Mammary epithelial cell (primary cell): ENCODE results near the gene PRR16.

ENCODE experiments used
- EZH2 ChIP-seq: IDR thresholded peaks from 2 replicates; pipeline ENCODE4 v1.6.1; 2012; ENCODE audit warnings: low read length, inconsistent platforms, borderline replicate concordance
- TF ChIP-seq, protein P1 (sequence below), 2 donors: IDR thresholded peaks in 1 of 2; conservative IDR thresholded peaks in 1 of 2; 2 replicates each; pipeline ENCODE4 v1.5.1; 2011 to 2012; ENCODE audit warnings: inconsistent platforms in 2 of 2, low read length in 2 of 2, mild to moderate bottlenecking in 2 of 2, control low read depth in 1 of 2, low read depth in 1 of 2; ENCODE audit not compliant: insufficient read depth in 1 of 2; ENCODE audit errors: extremely low read depth in 1 of 2

DNA sequence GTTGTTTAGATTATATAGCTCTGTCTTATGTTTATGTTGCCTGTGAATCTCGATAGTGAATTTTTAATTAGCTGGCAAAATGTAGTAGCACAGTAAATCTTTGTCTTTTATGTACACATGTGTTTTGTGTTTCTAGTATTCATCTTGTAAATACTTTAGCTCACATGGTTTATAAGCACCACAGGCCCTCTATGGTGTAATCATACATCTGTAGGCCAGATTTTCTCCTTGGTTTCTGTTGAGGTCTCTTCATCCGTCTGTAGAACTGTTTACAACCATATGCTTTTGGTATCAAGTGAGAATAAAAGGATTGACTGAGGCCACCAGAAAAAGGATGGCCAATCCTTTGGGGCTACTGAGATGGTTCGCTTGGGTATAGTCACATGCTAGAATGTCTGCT, 45.0 kb downstream of the PRR16 start:
- TF ChIP-seq, protein P1, sequence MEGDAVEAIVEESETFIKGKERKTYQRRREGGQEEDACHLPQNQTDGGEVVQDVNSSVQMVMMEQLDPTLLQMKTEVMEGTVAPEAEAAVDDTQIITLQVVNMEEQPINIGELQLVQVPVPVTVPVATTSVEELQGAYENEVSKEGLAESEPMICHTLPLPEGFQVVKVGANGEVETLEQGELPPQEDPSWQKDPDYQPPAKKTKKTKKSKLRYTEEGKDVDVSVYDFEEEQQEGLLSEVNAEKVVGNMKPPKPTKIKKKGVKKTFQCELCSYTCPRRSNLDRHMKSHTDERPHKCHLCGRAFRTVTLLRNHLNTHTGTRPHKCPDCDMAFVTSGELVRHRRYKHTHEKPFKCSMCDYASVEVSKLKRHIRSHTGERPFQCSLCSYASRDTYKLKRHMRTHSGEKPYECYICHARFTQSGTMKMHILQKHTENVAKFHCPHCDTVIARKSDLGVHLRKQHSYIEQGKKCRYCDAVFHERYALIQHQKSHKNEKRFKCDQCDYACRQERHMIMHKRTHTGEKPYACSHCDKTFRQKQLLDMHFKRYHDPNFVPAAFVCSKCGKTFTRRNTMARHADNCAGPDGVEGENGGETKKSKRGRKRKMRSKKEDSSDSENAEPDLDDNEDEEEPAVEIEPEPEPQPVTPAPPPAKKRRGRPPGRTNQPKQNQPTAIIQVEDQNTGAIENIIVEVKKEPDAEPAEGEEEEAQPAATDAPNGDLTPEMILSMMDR (conservative IDR thresholded peaks at IDR 0.05 in 1 of 2, IDR thresholded peaks at IDR 0.05 in 1 of 2; ENCODE audit: extremely low read depth in 1 of 2, insufficient read depth in 1 of 2, low read depth in 1 of 2, low read length in 2 of 2), result no peak
- TF ChIP-seq EZH2, result no peak
